HEK293 (cell line): ENCODE results near the gene NECAB3.
A peak's percentile ranks its signal among the peaks of the same experiment; 100 is the strongest.

Experiments used
- CTCF ChIA-PET: fragments of 350-600 bp; formaldehyde crosslinking; extraction: SDS; loops from one replicate; lab custom pipeline; 2021; ENCODE audit warnings: antibody characterized with exemption; lab: Yijun Ruan, JAX
- POLR2A ChIA-PET: fragments of 300-600 bp; formaldehyde crosslinking; extraction: SDS; loops from one replicate; lab custom pipeline; 2020; ENCODE audit warnings: antibody characterized with exemption, inconsistent platforms; lab: Yijun Ruan, JAX
- H3K27ac ChIP-seq: fragments of 200-500 bp; sonication (Bioruptor generic); 2 replicates; pipeline ENCODE4 v1.5.1; 2014; ENCODE audit warnings: low read depth, low read length, control low read depth, inconsistent platforms; ENCODE audit errors: extremely low read depth
- H3K36me3 ChIP-seq, 2 experiments: fragments of 200-500 bp in 1 of 2; sonication (Bioruptor generic) in 1 of 2; 1 replicate in 1 of 2; 2 replicates in 1 of 2; pipeline ENCODE4 v1.5.1; 2014 to 2017; ENCODE audit warnings: inconsistent platforms in 2 of 2, low read length in 2 of 2; ENCODE audit not compliant: control insufficient read depth in 2 of 2, insufficient read depth in 1 of 2
- H3K4me1 ChIP-seq: fragments of 200-500 bp; sonication (Bioruptor generic); 2 replicates; pipeline ENCODE4 v1.5.1; 2014; ENCODE audit warnings: mild to moderate bottlenecking, low read length, inconsistent platforms; ENCODE audit not compliant: control insufficient read depth, insufficient read depth
- H3K4me3 ChIP-seq: 2 replicates; pipeline ENCODE4 v1.5.1; 2011; ENCODE audit warnings: low read depth, mild to moderate bottlenecking, control low read depth, low read length, moderate library complexity
- H3K9me3 ChIP-seq: fragments of 200-500 bp; sonication (Bioruptor generic); 2 replicates; pipeline ENCODE4 v1.5.1; 2014; ENCODE audit warnings: low read depth, low read length, inconsistent platforms; ENCODE audit not compliant: control insufficient read depth, insufficient read depth
- FEZF1 ChIP-seq: fragments of 450-650 bp; formaldehyde crosslinking; IDR thresholded peaks from 2 replicates; pipeline ENCODE4 v1.5.1; 2016; ENCODE audit warnings: missing biosample characterization, missing genetic modification characterization
- GLI4 ChIP-seq: fragments of 450-650 bp; formaldehyde crosslinking; IDR thresholded peaks from 2 replicates; pipeline ENCODE4 v1.5.1; 2016; ENCODE audit warnings: missing biosample characterization, missing genetic modification characterization
- PRDM1 ChIP-seq: fragments of 450-650 bp; formaldehyde crosslinking; IDR thresholded peaks from 2 replicates; pipeline ENCODE4; 2016; ENCODE audit warnings: missing biosample characterization, missing genetic modification characterization
- SP3 ChIP-seq: fragments of 450-650 bp; formaldehyde crosslinking; IDR thresholded peaks from 2 replicates; pipeline ENCODE4 v1.5.1; 2016; ENCODE audit warnings: missing biosample characterization, missing genetic modification characterization
- ZBTB48 ChIP-seq: fragments of 450-650 bp; formaldehyde crosslinking; IDR thresholded peaks from 2 replicates; pipeline ENCODE4 v1.5.1; 2016; ENCODE audit warnings: missing biosample characterization, missing genetic modification characterization
- ZNF114 ChIP-seq: fragments of 450-650 bp; formaldehyde crosslinking; IDR thresholded peaks from 2 replicates; pipeline ENCODE4 v1.5.0; 2017; ENCODE audit warnings: missing biosample characterization, missing genetic modification characterization
- ZNF146 ChIP-seq: fragments of 450-650 bp; formaldehyde crosslinking; IDR thresholded peaks from 2 replicates; pipeline ENCODE4 v1.5.1; 2016; ENCODE audit warnings: missing biosample characterization, missing genetic modification characterization
- ZNF157 ChIP-seq: fragments of 450-650 bp; formaldehyde crosslinking; IDR thresholded peaks from 2 replicates; pipeline ENCODE4 v1.5.1; 2016; ENCODE audit warnings: missing biosample characterization, missing genetic modification characterization
- ZNF16 ChIP-seq: fragments of 450-650 bp; formaldehyde crosslinking; IDR thresholded peaks from 2 replicates; pipeline ENCODE4 v1.5.1; 2016; ENCODE audit warnings: low read depth, missing biosample characterization, missing genetic modification characterization
- ZNF175 ChIP-seq: fragments of 450-650 bp; formaldehyde crosslinking; IDR thresholded peaks from 2 replicates; pipeline ENCODE4 v1.5.1; 2016; ENCODE audit warnings: missing biosample characterization, missing genetic modification characterization
- ZNF37A ChIP-seq: fragments of 450-650 bp; IDR thresholded peaks from 2 replicates; pipeline ENCODE4 v1.5.1; 2018; ENCODE audit warnings: missing biosample characterization, missing genetic modification characterization
- ZNF423 ChIP-seq: fragments of 450-650 bp; formaldehyde crosslinking; IDR thresholded peaks from 2 replicates; pipeline ENCODE4 v1.5.1; 2016; ENCODE audit warnings: missing biosample characterization, missing genetic modification characterization
- ZNF670 ChIP-seq: fragments of 450-650 bp; formaldehyde crosslinking; IDR thresholded peaks from 2 replicates; pipeline ENCODE4 v1.5.1; 2016; ENCODE audit warnings: missing biosample characterization, missing genetic modification characterization, low read depth
- ZSCAN16 ChIP-seq: fragments of 450-650 bp; formaldehyde crosslinking; IDR thresholded peaks from 2 replicates; pipeline ENCODE4 v1.5.1; 2016; ENCODE audit warnings: missing biosample characterization, missing genetic modification characterization
- TF ChIP-seq, protein P1 (sequence below): fragments of 450-650 bp; formaldehyde crosslinking; IDR thresholded peaks from 2 replicates; pipeline ENCODE4 v1.5.1; 2016; ENCODE audit warnings: missing biosample characterization, missing genetic modification characterization, borderline replicate concordance
- TF ChIP-seq, protein P2 (sequence below): fragments of 450-650 bp; formaldehyde crosslinking; conservative IDR thresholded peaks from 2 replicates; pipeline ENCODE4 v1.5.1; 2016; ENCODE audit warnings: low read depth, missing biosample characterization, missing genetic modification characterization
- TF ChIP-seq, protein P3 (sequence below): fragments of 450-650 bp; IDR thresholded peaks from 2 replicates; pipeline ENCODE4 v1.5.1; 2018; ENCODE audit warnings: missing biosample characterization, mild to moderate bottlenecking, missing genetic modification characterization
- TF ChIP-seq, protein P4 (sequence below): fragments of 450-650 bp; formaldehyde crosslinking; IDR thresholded peaks from 2 replicates; pipeline ENCODE4 v1.5.1; 2016; ENCODE audit warnings: missing biosample characterization, missing genetic modification characterization
- TF ChIP-seq, protein P5 (sequence below): fragments of 450-650 bp; formaldehyde crosslinking; IDR thresholded peaks from 2 replicates; pipeline ENCODE4; 2016; ENCODE audit warnings: missing biosample characterization, missing genetic modification characterization

The NECAB3 gene

DNA sequence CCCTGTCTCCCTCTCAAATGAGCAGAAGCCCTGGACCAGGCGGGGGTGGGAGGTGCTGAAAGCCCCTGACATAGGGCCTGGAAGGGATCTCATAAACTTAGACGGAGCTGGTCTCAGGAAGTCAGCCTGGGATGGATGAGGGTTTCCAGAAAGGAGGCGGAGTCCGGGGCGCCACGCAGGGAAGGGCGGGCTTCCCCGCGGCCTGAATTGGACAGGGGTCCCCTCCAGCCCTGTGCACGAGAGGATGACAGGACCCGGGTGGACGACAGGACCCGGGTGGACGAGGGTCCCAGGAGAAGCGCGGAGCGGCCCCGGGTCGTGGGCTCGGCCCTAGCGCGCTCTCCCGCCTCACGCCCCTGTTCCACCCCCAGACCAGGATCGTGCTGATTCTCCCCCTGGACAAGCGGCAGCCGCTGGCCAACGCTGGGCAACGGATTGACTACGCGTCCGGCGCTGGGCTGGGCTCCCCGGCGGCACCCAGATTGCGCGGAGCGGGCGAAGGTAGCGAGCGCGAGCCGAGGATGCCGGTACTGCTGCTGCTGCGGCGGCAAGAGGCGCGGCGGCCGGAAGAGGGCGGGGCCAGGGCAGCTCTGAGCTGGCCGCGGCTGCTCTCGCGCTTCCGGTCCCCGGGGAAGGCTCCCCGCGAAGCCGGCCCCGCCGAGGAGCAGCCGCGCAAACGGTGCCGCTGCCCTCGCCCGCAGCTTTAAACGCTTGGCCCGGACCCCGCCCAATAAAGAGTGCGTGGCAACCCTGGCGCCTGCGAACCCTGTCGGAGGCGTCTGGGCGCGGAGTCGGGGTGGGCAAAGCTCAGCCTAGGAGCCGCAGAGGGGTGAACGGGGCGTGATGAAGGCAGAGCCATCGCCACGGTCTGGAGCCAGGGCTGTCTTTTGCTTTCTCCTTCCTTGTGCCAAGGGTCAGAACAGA is 10.8 kb downstream of the NECAB3 start:
- CTCF ChIA-PET: interaction anchor here (0.6 to 1.8 kb wide), 7 partner anchors 10 to 367 kb away, joined by 3 to 8 read pairs (median 3); no protein-coding TSS in a partner anchor
- peak overlapping the region; percentile 62; the same call in 1 of the 2 replicates for H3K27ac ChIP-seq
- TF ChIP-seq, protein P1, sequence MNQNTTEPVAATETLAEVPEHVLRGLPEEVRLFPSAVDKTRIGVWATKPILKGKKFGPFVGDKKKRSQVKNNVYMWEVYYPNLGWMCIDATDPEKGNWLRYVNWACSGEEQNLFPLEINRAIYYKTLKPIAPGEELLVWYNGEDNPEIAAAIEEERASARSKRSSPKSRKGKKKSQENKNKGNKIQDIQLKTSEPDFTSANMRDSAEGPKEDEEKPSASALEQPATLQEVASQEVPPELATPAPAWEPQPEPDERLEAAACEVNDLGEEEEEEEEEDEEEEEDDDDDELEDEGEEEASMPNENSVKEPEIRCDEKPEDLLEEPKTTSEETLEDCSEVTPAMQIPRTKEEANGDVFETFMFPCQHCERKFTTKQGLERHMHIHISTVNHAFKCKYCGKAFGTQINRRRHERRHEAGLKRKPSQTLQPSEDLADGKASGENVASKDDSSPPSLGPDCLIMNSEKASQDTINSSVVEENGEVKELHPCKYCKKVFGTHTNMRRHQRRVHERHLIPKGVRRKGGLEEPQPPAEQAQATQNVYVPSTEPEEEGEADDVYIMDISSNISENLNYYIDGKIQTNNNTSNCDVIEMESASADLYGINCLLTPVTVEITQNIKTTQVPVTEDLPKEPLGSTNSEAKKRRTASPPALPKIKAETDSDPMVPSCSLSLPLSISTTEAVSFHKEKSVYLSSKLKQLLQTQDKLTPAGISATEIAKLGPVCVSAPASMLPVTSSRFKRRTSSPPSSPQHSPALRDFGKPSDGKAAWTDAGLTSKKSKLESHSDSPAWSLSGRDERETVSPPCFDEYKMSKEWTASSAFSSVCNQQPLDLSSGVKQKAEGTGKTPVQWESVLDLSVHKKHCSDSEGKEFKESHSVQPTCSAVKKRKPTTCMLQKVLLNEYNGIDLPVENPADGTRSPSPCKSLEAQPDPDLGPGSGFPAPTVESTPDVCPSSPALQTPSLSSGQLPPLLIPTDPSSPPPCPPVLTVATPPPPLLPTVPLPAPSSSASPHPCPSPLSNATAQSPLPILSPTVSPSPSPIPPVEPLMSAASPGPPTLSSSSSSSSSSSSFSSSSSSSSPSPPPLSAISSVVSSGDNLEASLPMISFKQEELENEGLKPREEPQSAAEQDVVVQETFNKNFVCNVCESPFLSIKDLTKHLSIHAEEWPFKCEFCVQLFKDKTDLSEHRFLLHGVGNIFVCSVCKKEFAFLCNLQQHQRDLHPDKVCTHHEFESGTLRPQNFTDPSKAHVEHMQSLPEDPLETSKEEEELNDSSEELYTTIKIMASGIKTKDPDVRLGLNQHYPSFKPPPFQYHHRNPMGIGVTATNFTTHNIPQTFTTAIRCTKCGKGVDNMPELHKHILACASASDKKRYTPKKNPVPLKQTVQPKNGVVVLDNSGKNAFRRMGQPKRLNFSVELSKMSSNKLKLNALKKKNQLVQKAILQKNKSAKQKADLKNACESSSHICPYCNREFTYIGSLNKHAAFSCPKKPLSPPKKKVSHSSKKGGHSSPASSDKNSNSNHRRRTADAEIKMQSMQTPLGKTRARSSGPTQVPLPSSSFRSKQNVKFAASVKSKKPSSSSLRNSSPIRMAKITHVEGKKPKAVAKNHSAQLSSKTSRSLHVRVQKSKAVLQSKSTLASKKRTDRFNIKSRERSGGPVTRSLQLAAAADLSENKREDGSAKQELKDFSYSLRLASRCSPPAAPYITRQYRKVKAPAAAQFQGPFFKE (tag by site-specific recombination): no peak
- no peak for TF ChIP-seq ZNF37A
- no peak for TF ChIP-seq ZNF175
- TF ChIP-seq, protein P2, sequence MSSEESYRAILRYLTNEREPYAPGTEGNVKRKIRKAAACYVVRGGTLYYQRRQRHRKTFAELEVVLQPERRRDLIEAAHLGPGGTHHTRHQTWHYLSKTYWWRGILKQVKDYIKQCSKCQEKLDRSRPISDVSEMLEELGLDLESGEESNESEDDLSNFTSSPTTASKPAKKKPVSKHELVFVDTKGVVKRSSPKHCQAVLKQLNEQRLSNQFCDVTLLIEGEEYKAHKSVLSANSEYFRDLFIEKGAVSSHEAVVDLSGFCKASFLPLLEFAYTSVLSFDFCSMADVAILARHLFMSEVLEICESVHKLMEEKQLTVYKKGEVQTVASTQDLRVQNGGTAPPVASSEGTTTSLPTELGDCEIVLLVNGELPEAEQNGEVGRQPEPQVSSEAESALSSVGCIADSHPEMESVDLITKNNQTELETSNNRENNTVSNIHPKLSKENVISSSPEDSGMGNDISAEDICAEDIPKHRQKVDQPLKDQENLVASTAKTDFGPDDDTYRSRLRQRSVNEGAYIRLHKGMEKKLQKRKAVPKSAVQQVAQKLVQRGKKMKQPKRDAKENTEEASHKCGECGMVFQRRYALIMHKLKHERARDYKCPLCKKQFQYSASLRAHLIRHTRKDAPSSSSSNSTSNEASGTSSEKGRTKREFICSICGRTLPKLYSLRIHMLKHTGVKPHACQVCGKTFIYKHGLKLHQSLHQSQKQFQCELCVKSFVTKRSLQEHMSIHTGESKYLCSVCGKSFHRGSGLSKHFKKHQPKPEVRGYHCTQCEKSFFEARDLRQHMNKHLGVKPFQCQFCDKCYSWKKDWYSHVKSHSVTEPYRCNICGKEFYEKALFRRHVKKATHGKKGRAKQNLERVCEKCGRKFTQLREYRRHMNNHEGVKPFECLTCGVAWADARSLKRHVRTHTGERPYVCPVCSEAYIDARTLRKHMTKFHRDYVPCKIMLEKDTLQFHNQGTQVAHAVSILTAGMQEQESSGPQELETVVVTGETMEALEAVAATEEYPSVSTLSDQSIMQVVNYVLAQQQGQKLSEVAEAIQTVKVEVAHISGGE (tag by site-specific recombination): peak; percentile 96
- no peak for TF ChIP-seq PRDM1 (tag by site-specific recombination)
- no peak for TF ChIP-seq ZNF157 (tag by site-specific recombination)
- TF ChIP-seq ZNF670 (tag by site-specific recombination): no peak
- TF ChIP-seq, protein P3, sequence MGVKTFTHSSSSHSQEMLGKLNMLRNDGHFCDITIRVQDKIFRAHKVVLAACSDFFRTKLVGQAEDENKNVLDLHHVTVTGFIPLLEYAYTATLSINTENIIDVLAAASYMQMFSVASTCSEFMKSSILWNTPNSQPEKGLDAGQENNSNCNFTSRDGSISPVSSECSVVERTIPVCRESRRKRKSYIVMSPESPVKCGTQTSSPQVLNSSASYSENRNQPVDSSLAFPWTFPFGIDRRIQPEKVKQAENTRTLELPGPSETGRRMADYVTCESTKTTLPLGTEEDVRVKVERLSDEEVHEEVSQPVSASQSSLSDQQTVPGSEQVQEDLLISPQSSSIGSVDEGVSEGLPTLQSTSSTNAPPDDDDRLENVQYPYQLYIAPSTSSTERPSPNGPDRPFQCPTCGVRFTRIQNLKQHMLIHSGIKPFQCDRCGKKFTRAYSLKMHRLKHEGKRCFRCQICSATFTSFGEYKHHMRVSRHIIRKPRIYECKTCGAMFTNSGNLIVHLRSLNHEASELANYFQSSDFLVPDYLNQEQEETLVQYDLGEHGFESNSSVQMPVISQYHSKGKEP: peak; percentile 54; the same call in 1 of the 2 replicates
- TF ChIP-seq ZNF114 (tag by site-specific recombination): no peak
- TF ChIP-seq, protein P4, sequence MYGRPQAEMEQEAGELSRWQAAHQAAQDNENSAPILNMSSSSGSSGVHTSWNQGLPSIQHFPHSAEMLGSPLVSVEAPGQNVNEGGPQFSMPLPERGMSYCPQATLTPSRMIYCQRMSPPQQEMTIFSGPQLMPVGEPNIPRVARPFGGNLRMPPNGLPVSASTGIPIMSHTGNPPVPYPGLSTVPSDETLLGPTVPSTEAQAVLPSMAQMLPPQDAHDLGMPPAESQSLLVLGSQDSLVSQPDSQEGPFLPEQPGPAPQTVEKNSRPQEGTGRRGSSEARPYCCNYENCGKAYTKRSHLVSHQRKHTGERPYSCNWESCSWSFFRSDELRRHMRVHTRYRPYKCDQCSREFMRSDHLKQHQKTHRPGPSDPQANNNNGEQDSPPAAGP (tag by site-specific recombination): no peak
- no peak for TF ChIP-seq FEZF1 (tag by site-specific recombination)
- TF ChIP-seq ZSCAN16: peak; percentile 21; the same call in 1 of the 2 replicates
- TF ChIP-seq ZNF423 (tag by site-specific recombination): no peak
- no peak; the same call in 1 of the 2 replicates for TF ChIP-seq ZNF146
- TF ChIP-seq, protein P5, sequence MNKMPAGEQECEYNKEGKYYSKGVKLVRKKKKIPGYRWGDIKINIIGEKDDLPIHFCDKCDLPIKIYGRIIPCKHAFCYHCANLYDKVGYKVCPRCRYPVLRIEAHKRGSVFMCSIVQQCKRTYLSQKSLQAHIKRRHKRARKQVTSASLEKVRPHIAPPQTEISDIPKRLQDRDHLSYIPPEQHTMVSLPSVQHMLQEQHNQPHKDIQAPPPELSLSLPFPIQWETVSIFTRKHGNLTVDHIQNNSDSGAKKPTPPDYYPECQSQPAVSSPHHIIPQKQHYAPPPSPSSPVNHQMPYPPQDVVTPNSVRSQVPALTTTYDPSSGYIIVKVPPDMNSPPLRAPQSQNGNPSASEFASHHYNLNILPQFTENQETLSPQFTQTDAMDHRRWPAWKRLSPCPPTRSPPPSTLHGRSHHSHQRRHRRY (tag by site-specific recombination): no peak
- peak; percentile 68 for TF ChIP-seq SP3
- TF ChIP-seq ZNF16 (tag by site-specific recombination): no peak
- no peak for TF ChIP-seq GLI4 (tag by site-specific recombination)
- TF ChIP-seq ZBTB48: no peak

More for the DNA sequence above, 10.8 kb downstream of the NECAB3 start:
- Histone ChIP-seq H3K36me3 (peaks cover 0 to 40% of the 10 kb centered on the region in 2 experiments; a peak in 1 of 3 replicates), H3K4me1 (no peaks in the 10 kb centered on the region), H3K9me3 (no peaks in the 10 kb centered on the region), H3K4me3 (peak overlapping the region; percentile 58)
- POLR2A ChIA-PET: interaction anchor here (0.6 to 3.2 kb wide), 14 partner anchors 9 to 881 kb away, joined by 3 to 23 read pairs (median 6); partner anchors contain the start of genes CBFA2T2, NECAB3, PXMP4 and SNTA1
